ENCODE data around the gene RXRA. TPM values are rescaled to one million over a fixed set of nuclear protein-coding genes. Genes with fewer than 3 reads are reported as not detected.

RXRA gene
- total RNA-seq, 1 experiment from 2014 or later = 29.9 TPM

DNA sequence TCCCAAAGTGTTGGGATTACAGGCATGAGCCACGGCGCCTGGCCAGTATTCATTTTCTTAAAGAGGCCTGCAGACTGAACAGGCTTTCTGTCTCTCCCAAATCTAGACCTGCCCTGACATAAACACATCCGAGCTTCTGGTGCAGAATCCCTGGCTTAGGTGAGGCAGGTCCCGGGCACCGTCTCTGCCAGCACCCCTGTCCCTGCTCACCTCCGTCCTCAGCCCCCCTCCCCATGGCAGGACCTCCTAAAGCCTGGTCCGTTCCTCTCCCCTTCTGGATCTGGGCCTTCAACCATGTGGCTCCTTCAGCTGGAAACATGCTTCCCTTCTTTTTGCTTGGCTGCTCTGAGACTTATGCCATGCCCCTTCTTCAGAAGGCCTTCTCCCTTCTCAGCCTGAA lies 22.7 kb upstream of the RXRA start:
- peaks cover 9% of the 10 kb centered on the region for H3K27me3 Mint-ChIP-seq (ENCODE audit: low read depth)
- H3K4ac ChIP-seq (ENCODE audit: low read depth, low read length) = no peak overlapping the region
- no peak overlapping the region for H3K18ac ChIP-seq (ENCODE audit: insufficient read length, low read depth, low read length)
- H3K4me1 ChIP-seq (ENCODE audit: insufficient read depth, low read length) = no peaks in the 10 kb centered on the region
- H3K56ac ChIP-seq (ENCODE audit: insufficient read length, low read depth, low read length) = no peak overlapping the region
- H4K8ac ChIP-seq (replicated peaks; ENCODE audit: insufficient read length, low read depth, low read length) = no peak overlapping the region
- H2AK5ac ChIP-seq (ENCODE audit: insufficient read length, low read length) = no peak overlapping the region
- H2BK12ac ChIP-seq (ENCODE audit: insufficient read length, low read depth, low read length) = no peak overlapping the region
- peaks cover 0 to 3% of the 10 kb centered on the region in 2 experiments; a peak in 1 of 5 replicates for H3K9me3 Mint-ChIP-seq
- TF ChIP-seq, protein P1, sequence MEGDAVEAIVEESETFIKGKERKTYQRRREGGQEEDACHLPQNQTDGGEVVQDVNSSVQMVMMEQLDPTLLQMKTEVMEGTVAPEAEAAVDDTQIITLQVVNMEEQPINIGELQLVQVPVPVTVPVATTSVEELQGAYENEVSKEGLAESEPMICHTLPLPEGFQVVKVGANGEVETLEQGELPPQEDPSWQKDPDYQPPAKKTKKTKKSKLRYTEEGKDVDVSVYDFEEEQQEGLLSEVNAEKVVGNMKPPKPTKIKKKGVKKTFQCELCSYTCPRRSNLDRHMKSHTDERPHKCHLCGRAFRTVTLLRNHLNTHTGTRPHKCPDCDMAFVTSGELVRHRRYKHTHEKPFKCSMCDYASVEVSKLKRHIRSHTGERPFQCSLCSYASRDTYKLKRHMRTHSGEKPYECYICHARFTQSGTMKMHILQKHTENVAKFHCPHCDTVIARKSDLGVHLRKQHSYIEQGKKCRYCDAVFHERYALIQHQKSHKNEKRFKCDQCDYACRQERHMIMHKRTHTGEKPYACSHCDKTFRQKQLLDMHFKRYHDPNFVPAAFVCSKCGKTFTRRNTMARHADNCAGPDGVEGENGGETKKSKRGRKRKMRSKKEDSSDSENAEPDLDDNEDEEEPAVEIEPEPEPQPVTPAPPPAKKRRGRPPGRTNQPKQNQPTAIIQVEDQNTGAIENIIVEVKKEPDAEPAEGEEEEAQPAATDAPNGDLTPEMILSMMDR (conservative IDR thresholded peaks at IDR 0.05) = no peak
- no peaks in the 10 kb centered on the region for H3K79me2 ChIP-seq (ENCODE audit: insufficient read depth, low read length)
- no peaks in the 10 kb centered on the region for H3K27me3 ChIP-seq (ENCODE audit: insufficient read depth, low read length)
- no peaks in the 10 kb centered on the region for H3K4me1 Mint-ChIP-seq
- H2AFZ ChIP-seq (ENCODE audit: low read length) = no peak overlapping the region
- no peak overlapping the region for H3K4me3 Mint-ChIP-seq
- no peak overlapping the region for H2BK120ac ChIP-seq (ENCODE audit: low read depth, low read length, poor library complexity, severe bottlenecking)
- no peak overlapping the region for H3K4me2 ChIP-seq (ENCODE audit: insufficient read depth, insufficient read length, low read length)
- H3T11ph ChIP-seq (ENCODE audit: low read length) = no peak overlapping the region
- no peaks in the 10 kb centered on the region for H3K36me3 Mint-ChIP-seq (ENCODE audit: insufficient read depth in 1 of 3, low read depth in 3 of 3)
- DNase-seq = no peak
- no peaks in the 10 kb centered on the region for H3K9me3 ChIP-seq (ENCODE audit: control insufficient read depth, low read depth, low read length)
- no peak overlapping the region for H4K91ac ChIP-seq (ENCODE audit: insufficient read length, low read depth, low read length)
- no peaks in the 10 kb centered on the region for H4K20me1 ChIP-seq (ENCODE audit: control insufficient read depth, insufficient read depth, insufficient read length)
- H3K14ac ChIP-seq (ENCODE audit: insufficient read depth, low read length) = no peak overlapping the region
- H4K5ac ChIP-seq (ENCODE audit: insufficient read length, low read depth, low read length) = no peak overlapping the region
- H3K27ac ChIP-seq (ENCODE audit: insufficient read length, low read depth, low read length) = no peak overlapping the region
- no peak overlapping the region for H3K27ac Mint-ChIP-seq
- H3K23ac ChIP-seq (ENCODE audit: insufficient read length, low read depth, low read length) = no peak overlapping the region
- H2BK15ac ChIP-seq (ENCODE audit: low read depth, low read length) = no peak overlapping the region
- no peak overlapping the region for H2BK20ac ChIP-seq (ENCODE audit: low read depth, low read length, poor library complexity, severe bottlenecking)
- H3K9ac ChIP-seq (ENCODE audit: extremely low read depth, insufficient read length, low read length) = no peak overlapping the region
- H3K23me2 ChIP-seq (ENCODE audit: insufficient read length, low read depth, low read length, poor library complexity, severe bottlenecking) = no peaks in the 10 kb centered on the region
- WGBS (ENCODE audit: extremely low coverage, insufficient read length, low lambda C conversion rate) = no CpG with 5 or more reads among the region's 7 CpGs
- H2BK5ac ChIP-seq (ENCODE audit: insufficient read length, low read length) = no peak overlapping the region
- H3K79me1 ChIP-seq (ENCODE audit: insufficient read depth, low read depth, low read length, poor library complexity, severe bottlenecking) = no peaks in the 10 kb centered on the region
